Stimulated activated naive B cell treated with anti-CD40 and anti-IgM and Interleukin-4, amounts not matched to agents 10 μg/mL and 1 μg/mL and 100 μg/mL, for 72 hours (primary cell): Measurements from ENCODE around the gene FTHL17.
A peak's percentile ranks its signal among the peaks of the same experiment; 100 is the strongest.

Source experiments
- ATAC-seq, 2 donors: fragments of 150-1000 bp; cut with Tn5 transposase; replicated peaks; 2 replicates each; pipeline ENCODE4 v1.10.0; 2021; ENCODE audit warnings: moderate library complexity in 1 of 2
- DNase-seq: peaks from one replicate; pipeline ENCODE4 v3.0.0; 2021
- H3K27ac Mint-ChIP-seq: one replicate; pipeline ENCODE4 v1.8.0; 2022; ENCODE audit warnings: mild to moderate bottlenecking, mixed read lengths
- H3K27me3 Mint-ChIP-seq, 2 donors: one replicate each; pipeline ENCODE4 v1.8.0; 2022; ENCODE audit warnings: mixed read lengths in 2 of 2
- H3K36me3 Mint-ChIP-seq, 2 donors: one replicate each; pipeline ENCODE4 v1.8.0; 2022; ENCODE audit warnings: mixed read lengths in 2 of 2, mild to moderate bottlenecking in 1 of 2
- H3K4me1 Mint-ChIP-seq, 2 donors: one replicate each; pipeline ENCODE4 v1.8.0; 2022; ENCODE audit warnings: mixed read lengths in 2 of 2, mild to moderate bottlenecking in 1 of 2
- H3K4me3 Mint-ChIP-seq, 2 donors: one replicate each; pipeline ENCODE4 v1.8.0; 2022; ENCODE audit warnings: mild to moderate bottlenecking in 2 of 2, mixed read lengths in 2 of 2, moderate library complexity in 1 of 2
- H3K9me3 Mint-ChIP-seq, 2 donors: one replicate each; pipeline ENCODE4 v1.8.0; 2022; ENCODE audit warnings: mixed read lengths in 2 of 2, mild to moderate bottlenecking in 1 of 2

FTHL17 gene

DNA sequence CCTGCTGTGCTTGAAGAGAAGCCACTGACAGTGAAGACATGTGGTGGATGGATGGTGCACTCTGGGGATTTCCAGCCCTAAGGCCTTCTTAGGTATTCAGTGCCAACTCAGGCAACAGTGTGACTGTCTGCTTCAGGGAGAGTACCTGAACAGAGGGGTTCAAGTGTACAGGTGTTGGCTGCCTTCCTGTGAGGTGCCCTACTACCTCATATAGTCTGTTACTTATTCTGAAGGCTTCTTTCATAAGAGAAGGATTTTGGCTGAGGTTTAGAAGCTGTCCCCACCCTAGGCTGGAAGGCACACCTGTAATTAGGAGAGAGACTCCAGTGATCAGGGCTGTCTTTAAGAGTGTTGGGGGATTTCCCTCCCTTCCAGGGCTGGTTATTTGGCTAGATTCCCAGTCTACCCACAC is 1.8 kb downstream of the FTHL17 start:
- ATAC-seq (peak; percentile 72 to 93), DNase-seq (peak; percentile 2)
- H3K4me3 Mint-ChIP-seq, result no peak overlapping the region
- no peak overlapping the region for H3K27ac Mint-ChIP-seq
- H3K9me3 Mint-ChIP-seq, result peaks cover 5 to 17% of the 10 kb centered on the region in 2 donors
- peaks cover 0 to 4% of the 10 kb centered on the region in 2 donors for H3K4me1 Mint-ChIP-seq
- no peaks in the 10 kb centered on the region for H3K27me3 Mint-ChIP-seq
- H3K36me3 Mint-ChIP-seq, result peaks cover 3 to 5% of the 10 kb centered on the region in 2 donors

DNA sequence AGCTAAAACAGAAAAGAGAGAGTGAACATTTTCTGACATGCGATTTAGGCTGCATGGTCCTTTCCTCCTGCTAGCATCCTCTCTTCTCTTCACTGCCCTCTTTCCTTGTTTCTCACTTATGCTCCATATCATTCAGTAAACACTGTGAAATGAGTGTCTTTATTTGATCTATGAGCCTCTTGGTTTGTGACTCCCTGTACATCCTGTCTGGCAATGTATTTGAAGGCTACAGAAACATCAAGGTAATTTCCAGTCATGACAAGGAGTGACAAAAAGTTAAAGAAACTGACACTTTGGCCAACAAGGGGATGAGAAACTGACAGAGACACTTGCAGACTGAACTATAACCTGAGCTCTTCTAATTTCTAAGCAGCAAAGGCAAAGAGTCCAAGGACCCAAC is 8.7 kb downstream of the FTHL17 start:
- Mint-ChIP-seq H3K27me3 (no peaks in the 10 kb centered on the region), H3K27ac (no peak overlapping the region), H3K4me1 (no peaks in the 10 kb centered on the region), H3K9me3 (peaks cover 0 to 3% of the 10 kb centered on the region in 2 donors), H3K36me3 (no peaks in the 10 kb centered on the region), H3K4me3 (no peak overlapping the region)
- no peak for ATAC-seq
- no peak for DNase-seq

DNA sequence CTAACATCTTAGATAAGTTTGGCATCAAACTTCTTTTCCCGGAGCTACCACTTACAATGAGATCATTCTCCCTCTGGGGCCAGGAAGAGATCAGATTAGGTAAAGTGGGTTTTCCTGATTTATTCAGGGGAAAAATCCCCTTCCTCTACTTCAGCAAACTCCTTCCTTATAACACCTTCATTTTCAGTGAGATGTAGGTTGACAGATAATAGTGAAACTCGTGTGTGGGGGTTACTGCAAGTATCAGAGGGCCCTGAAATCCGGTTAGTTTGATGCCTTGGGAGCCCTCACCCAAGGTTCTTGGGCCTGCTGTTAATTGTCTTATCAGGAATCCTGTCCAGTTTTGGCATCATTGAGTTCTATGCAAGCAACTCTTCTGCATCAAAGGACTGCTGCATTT is 10.8 kb downstream of the FTHL17 start:
- DNase-seq (no peak), ATAC-seq (peak in 1 of 2 donors; percentile 31)
- no peak overlapping the region for H3K4me3 Mint-ChIP-seq
- no peak overlapping the region for H3K27ac Mint-ChIP-seq
- H3K9me3 Mint-ChIP-seq, result no peaks in the 10 kb centered on the region
- H3K27me3 Mint-ChIP-seq, result no peaks in the 10 kb centered on the region
- H3K4me1 Mint-ChIP-seq, result no peaks in the 10 kb centered on the region
- H3K36me3 Mint-ChIP-seq, result no peaks in the 10 kb centered on the region

DNA sequence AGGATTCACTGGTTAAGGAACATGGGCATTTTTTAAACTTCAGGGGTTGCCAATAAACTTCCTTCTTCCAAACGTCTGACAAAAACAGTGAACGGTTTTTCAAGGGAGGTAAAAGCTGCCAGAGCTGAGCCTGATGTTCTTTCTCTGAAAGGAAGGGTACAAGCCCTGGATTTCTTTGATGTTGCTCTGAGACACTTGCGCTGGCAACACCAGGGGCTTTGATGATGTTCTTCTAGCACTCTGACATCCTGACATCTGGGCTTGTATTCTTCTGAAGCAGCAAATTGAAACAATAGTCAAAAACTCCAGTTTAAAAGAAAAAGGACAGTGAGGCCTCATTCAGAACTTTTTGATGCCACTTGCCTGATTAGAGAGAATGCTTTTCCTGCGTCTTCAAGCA is 11.8 kb downstream of the FTHL17 start:
- DNase-seq, result no peak
- H3K4me3 Mint-ChIP-seq, result no peak overlapping the region
- H3K4me1 Mint-ChIP-seq, result no peaks in the 10 kb centered on the region
- no peak overlapping the region for H3K27ac Mint-ChIP-seq
- H3K9me3 Mint-ChIP-seq, result peaks cover 1 to 3% of the 10 kb centered on the region in 2 donors
- no peaks in the 10 kb centered on the region for H3K27me3 Mint-ChIP-seq
- H3K36me3 Mint-ChIP-seq, result no peaks in the 10 kb centered on the region
- ATAC-seq, result no peak

DNA sequence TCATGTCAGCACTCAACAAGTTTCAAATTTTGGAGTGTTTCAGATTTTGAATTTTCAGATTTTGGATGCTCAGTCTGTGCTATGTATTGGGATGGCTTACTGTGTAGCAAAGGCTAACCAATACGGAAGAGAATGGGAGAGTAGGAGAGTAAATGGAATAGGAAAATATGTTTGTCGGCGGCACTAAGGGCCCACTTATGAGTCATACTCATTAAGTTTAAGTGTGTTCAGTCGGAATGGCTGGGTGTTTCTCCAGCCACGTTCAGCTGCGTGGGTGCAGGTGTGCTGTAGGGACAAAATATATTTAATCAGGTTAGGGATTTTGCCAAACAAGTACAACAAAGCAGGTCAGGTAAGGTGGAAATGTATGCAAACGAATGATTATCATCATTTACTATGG is 13.6 kb downstream of the FTHL17 start:
- no peak overlapping the region for H3K4me3 Mint-ChIP-seq
- ATAC-seq (no peak), DNase-seq (no peak)
- no peak overlapping the region for H3K27ac Mint-ChIP-seq
- no peaks in the 10 kb centered on the region for H3K27me3 Mint-ChIP-seq
- H3K36me3 Mint-ChIP-seq, result no peaks in the 10 kb centered on the region
- H3K9me3 Mint-ChIP-seq, result peaks cover 1 to 3% of the 10 kb centered on the region in 2 donors
- no peaks in the 10 kb centered on the region for H3K4me1 Mint-ChIP-seq

DNA sequence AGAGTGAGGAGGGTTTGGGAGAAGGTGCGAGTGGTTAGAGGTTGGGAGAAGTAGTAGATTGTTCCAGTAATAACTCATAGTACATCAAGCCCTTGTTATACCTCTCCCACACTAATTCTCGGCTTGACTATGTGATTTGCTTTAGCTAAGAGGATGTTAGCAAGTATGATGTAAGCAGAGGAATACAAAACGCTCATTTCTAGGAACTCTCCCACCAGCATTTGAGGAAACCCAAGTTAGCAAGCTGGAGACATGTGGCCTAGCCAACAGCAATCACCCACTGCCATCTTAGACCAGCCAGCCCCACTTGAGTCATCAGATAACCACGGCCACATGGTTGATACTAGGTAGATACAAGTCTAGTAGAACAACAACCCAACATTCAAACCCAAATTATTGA is 14.2 kb downstream of the FTHL17 start:
- Mint-ChIP-seq H3K4me1 (no peaks in the 10 kb centered on the region), H3K36me3 (no peaks in the 10 kb centered on the region), H3K4me3 (no peak overlapping the region), H3K27me3 (no peaks in the 10 kb centered on the region), H3K27ac (no peak overlapping the region), H3K9me3 (peaks cover 1 to 3% of the 10 kb centered on the region in 2 donors)
- DNase-seq, result no peak
- no peak for ATAC-seq

DNA sequence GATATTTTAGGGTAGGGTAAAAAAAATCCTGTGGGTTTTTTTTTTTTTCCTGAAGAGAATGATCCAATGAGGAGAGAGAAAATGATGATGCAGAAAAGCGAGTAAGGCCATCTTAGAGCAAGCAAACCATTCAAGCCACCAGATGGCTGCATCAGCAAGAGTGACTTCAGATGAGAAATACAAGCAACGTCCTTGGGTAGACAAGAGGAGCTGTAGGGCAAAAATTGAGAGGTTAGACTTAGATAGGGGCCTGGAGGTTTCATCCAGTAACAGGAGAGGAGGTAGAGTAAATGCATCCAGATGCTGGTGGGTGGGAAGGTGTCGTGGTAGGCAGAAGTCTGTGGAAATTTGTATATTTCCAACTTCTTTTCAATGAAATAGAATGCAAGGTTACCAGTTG is 14.6 kb downstream of the FTHL17 start:
- no peak overlapping the region for H3K27ac Mint-ChIP-seq
- no peak for ATAC-seq
- H3K4me1 Mint-ChIP-seq, result no peaks in the 10 kb centered on the region
- no peaks in the 10 kb centered on the region for H3K36me3 Mint-ChIP-seq
- no peak for DNase-seq
- peaks cover 1 to 3% of the 10 kb centered on the region in 2 donors for H3K9me3 Mint-ChIP-seq
- no peaks in the 10 kb centered on the region for H3K27me3 Mint-ChIP-seq
- H3K4me3 Mint-ChIP-seq, result no peak overlapping the region

DNA sequence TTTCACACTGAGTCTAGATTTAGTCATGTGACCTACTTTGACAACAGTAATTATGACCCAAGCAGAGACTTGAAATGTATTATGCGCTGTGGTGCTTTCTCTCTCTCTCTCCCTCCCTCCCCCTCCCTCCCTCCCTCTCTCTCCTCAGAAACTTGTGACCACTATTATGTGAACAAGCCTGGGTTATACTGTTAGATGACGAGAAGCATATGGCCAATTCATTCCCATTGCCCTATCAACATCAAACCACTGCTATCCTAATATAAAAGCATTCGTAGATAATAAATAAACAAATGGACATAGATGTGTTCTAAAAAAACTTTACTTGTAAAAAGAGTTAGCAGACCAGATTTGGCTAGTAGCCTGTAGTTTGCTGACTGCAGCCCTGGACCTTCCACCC is 18.2 kb downstream of the FTHL17 start:
- Mint-ChIP-seq H3K4me1 (no peaks in the 10 kb centered on the region), H3K9me3 (peaks cover 1 to 3% of the 10 kb centered on the region in 2 donors), H3K36me3 (no peaks in the 10 kb centered on the region), H3K27me3 (peaks cover 7 to 13% of the 10 kb centered on the region in 2 donors), H3K4me3 (no peak overlapping the region), H3K27ac (no peak overlapping the region)
- DNase-seq, result no peak
- no peak for ATAC-seq

DNA sequence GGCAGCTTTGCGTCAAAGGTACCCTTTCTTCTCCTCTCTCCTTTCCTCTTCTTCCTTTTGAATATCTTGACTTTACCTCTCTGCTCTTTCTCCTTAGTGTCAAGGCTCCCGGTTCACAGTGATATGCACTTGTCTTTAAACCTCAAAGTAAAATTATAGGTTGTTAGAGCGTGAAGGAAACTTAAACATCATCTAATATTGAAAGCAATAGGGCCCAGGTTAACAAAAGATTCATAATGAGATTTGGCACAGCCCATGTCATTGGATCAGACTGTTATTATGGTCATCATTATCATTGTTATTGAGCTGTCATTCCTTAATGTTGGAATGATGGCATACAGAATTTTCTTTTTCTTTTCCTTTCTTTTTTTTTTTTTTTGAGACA is 32.5 kb downstream of the FTHL17 start:
- peaks cover 4 to 10% of the 10 kb centered on the region in 2 donors for H3K4me1 Mint-ChIP-seq
- DNase-seq, result no peak
- H3K27ac Mint-ChIP-seq, result no peak overlapping the region
- no peak overlapping the region for H3K4me3 Mint-ChIP-seq
- peaks cover 0 to 7% of the 10 kb centered on the region in 2 donors for H3K27me3 Mint-ChIP-seq
- no peaks in the 10 kb centered on the region for H3K36me3 Mint-ChIP-seq
- no peaks in the 10 kb centered on the region for H3K9me3 Mint-ChIP-seq
- peak in 1 of 2 donors; percentile 23 for ATAC-seq

DNA sequence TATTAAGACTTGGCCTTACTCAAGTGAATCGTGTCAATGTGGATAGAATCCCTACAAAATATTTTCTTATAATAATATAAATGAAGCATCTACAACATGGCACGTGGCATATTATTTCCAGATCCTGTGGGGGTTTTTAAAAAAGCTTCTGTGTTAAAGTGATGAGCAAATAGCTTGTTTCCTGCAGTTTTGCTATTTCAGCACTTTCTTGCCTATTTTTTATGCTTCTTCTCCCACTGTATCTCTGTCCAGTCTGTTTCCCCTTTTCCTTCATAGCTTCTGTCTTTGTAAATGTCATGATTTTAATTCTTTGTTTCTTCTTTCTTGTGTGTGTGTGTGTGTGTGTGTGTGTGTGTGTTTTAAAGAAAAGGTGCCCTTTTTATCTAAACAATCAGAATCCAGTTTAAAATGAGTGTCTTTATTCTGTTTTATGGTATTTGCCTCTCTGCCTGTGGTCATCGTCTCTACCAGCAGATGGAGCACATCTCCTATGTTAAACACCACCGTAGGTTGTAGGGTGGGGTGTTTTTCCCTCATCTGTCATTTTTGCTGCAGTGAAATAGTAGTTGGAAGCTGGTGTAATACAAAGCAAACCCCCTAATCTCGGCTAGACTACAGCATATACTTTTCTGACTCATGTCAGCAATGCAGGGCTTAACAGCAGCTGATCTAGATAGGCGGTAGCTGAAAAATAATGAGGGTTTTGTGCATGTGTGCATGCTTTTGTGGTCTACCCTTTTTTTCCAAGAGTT is 33.1 kb downstream of the FTHL17 start:
- H3K4me3 Mint-ChIP-seq, result no peak overlapping the region
- ATAC-seq (peak; percentile 62 to 83), DNase-seq (peak; percentile 8)
- peaks cover 4 to 10% of the 10 kb centered on the region in 2 donors for H3K4me1 Mint-ChIP-seq
- no peaks in the 10 kb centered on the region for H3K9me3 Mint-ChIP-seq
- peaks cover 0 to 7% of the 10 kb centered on the region in 2 donors for H3K27me3 Mint-ChIP-seq
- H3K27ac Mint-ChIP-seq, result no peak overlapping the region
- no peaks in the 10 kb centered on the region for H3K36me3 Mint-ChIP-seq

DNA sequence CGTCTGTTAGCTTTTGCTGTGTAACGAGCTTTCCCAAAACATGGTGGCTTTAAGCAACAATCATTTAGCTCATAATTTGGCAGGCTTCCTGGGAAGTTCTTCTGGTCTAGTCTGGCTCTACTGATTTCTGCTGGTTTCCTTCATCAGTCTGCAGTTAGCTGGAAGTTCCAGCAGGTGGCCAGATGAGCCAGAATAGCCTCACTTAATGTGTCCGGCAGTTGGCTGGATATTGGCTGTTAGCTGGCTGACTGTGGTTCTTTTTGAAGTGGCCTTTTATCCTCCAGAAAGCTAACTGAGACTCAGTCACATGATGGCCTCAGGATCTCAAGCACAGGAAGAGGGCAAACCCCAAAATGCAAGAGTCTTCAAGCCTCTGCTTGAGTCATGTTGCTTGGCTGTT is 34.9 kb downstream of the FTHL17 start:
- peak; percentile 45 to 64 for ATAC-seq
- H3K27ac Mint-ChIP-seq, result no peak overlapping the region
- peaks cover 5 to 12% of the 10 kb centered on the region in 2 donors for H3K27me3 Mint-ChIP-seq
- peaks cover 0 to 3% of the 10 kb centered on the region in 2 donors for H3K9me3 Mint-ChIP-seq
- peak; percentile 4 for DNase-seq
- H3K36me3 Mint-ChIP-seq, result no peaks in the 10 kb centered on the region
- peaks cover 4 to 10% of the 10 kb centered on the region in 2 donors for H3K4me1 Mint-ChIP-seq
- no peak overlapping the region for H3K4me3 Mint-ChIP-seq

DNA sequence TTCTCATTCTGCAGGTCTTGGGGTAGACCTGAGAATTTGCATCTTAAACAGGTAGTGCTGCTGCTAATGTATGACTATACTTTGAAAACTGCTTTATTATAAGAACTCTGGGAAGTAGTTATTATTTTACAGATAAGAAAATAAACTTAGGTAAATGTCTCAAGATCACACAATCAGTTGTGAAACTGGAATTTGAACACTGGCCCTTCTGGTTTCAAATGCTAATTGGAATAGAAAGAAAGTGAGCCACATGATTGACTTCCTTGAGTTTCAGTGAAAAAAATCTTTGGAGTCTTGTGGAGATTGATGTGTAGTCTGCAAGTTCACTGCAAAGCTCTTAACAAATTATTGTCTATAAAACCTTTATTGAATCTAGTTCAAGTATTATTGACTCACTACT is 44.5 kb downstream of the FTHL17 start:
- Mint-ChIP-seq H3K9me3 (no peaks in the 10 kb centered on the region), H3K27me3 (peaks cover 18% of the 10 kb centered on the region in 2 donors), H3K4me3 (no peak overlapping the region), H3K36me3 (no peaks in the 10 kb centered on the region), H3K27ac (no peak overlapping the region), H3K4me1 (no peaks in the 10 kb centered on the region)
- ATAC-seq, result no peak
- DNase-seq, result no peak

DNA sequence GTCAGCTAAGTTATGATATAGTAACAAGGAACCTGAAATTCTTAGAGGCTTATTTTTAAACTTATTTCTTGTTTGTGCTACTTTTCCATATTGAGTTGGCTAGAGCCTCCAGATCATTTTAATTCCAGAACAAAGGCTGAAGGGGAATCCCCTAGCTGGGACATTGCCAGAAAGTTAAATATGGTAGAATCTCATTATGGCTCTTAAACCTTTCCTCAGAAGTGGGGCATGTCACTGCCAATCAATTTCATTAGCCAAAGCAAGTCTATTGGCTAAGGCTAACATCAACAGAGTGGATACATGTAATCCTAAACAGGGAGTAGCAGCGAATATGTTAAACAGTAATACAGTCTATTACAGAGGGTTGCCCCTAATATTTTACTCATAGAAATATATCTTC is 47.0 kb downstream of the FTHL17 start:
- H3K36me3 Mint-ChIP-seq, result no peaks in the 10 kb centered on the region
- no peaks in the 10 kb centered on the region for H3K4me1 Mint-ChIP-seq
- peaks cover 0 to 1% of the 10 kb centered on the region in 2 donors for H3K9me3 Mint-ChIP-seq
- ATAC-seq (no peak), DNase-seq (no peak)
- H3K27ac Mint-ChIP-seq, result no peak overlapping the region
- peaks cover 11 to 16% of the 10 kb centered on the region in 2 donors for H3K27me3 Mint-ChIP-seq
- no peak overlapping the region for H3K4me3 Mint-ChIP-seq

DNA sequence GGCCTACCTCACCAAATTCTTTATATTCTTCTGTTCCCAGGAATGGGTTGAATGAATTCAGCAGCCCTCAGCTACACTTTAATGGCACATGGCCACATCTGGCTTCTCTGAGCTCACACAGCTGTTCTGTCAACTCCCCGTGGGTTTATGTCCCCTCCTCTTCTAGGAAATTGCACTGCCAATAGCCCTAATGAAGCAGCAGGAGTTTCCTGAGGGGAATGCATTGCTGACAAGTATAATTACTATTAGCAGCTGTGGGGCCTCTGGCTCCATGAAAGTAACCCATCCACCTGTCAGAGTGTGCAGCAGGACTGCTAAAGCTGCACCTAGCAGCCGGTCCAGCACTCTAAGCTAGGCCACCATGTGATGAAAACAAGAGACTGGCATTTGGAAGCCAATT is 50.3 kb downstream of the FTHL17 start:
- peaks cover 0 to 1% of the 10 kb centered on the region in 2 donors for H3K9me3 Mint-ChIP-seq
- no peak for DNase-seq
- H3K27me3 Mint-ChIP-seq, result no peaks in the 10 kb centered on the region
- ATAC-seq, result no peak
- H3K4me1 Mint-ChIP-seq, result no peaks in the 10 kb centered on the region
- H3K4me3 Mint-ChIP-seq, result no peak overlapping the region
- no peak overlapping the region for H3K27ac Mint-ChIP-seq
- no peaks in the 10 kb centered on the region for H3K36me3 Mint-ChIP-seq
